Erythroblast (primary cell): ENCODE measurements around the gene OR8B12.

Experiments
- GATA1 ChIP-seq: IDR thresholded peaks from 2 replicates; pipeline ENCODE4 v1.6.1; 2011; ENCODE audit warnings: low read depth, mild to moderate bottlenecking, control low read depth, low read length, moderate library complexity
- POLR2A ChIP-seq: IDR thresholded peaks from 2 replicates; pipeline ENCODE4 v1.6.1; 2011; ENCODE audit warnings: mild to moderate bottlenecking, low read length

GRCh38 chr11:124577716-124578427, 34.4 kb upstream of the OR8B12 start:
- TF ChIP-seq POLR2A (no peak), GATA1 (no peak)
